HPDE6-E6E7 (cell line): ENCODE results near the gene ADAMTS8.

Source experiments
- DNase-seq: peaks from one replicate; pipeline ENCODE4 v3.0.0; 2011; ENCODE audit warnings: missing footprints; ENCODE audit errors: extremely low spot score

ADAMTS8 gene

GRCh38 chr11:130418756-130419155, 9.7 kb downstream of the ADAMTS8 start:
- no peak for DNase-seq

GRCh38 chr11:130418210-130418609, 10.2 kb downstream of the ADAMTS8 start:
- DNase-seq, result no peak

- no peak for DNase-seq
Measured at GRCh38 chr11:130416906-130417305, 11.5 kb downstream of the ADAMTS8 start.

GRCh38 chr11:130416530-130416882, 11.9 kb downstream of the ADAMTS8 start:
- DNase-seq, result no peak

- DNase-seq, result no peak
Measured at GRCh38 chr11:130415731-130416529, 12.5 kb downstream of the ADAMTS8 start.

- DNase-seq, result no peak
Measured at GRCh38 chr11:130414107-130415080, 14.0 kb downstream of the ADAMTS8 start.

- peak; percentile 88 for DNase-seq
Measured at GRCh38 chr11:130413405-130414106, 14.9 kb downstream of the ADAMTS8 start.

GRCh38 chr11:130411223-130411622, 17.2 kb downstream of the ADAMTS8 start:
- DNase-seq, result no peak

- no peak for DNase-seq
Measured at GRCh38 chr11:130409594-130410388, 18.6 kb downstream of the ADAMTS8 start.

GRCh38 chr11:130408901-130409300, 19.5 kb downstream of the ADAMTS8 start:
- no peak for DNase-seq

- DNase-seq, result no peak
Measured at GRCh38 chr11:130408401-130408890, 20.0 kb downstream of the ADAMTS8 start.

GRCh38 chr11:130407978-130408377, 20.4 kb downstream of the ADAMTS8 start:
- peak; percentile 82 for DNase-seq

GRCh38 chr11:130405428-130405827, 23.0 kb downstream of the ADAMTS8 start:
- DNase-seq, result no peak

- no peak for DNase-seq
Measured at GRCh38 chr11:130404727-130405126, 23.7 kb downstream of the ADAMTS8 start.

- DNase-seq, result no peak
Measured at GRCh38 chr11:130403967-130404366, 24.4 kb downstream of the ADAMTS8 start.

- peak; percentile 91 for DNase-seq
Measured at GRCh38 chr11:130403271-130403804, 25.1 kb downstream of the ADAMTS8 start.

GRCh38 chr11:130402570-130402969, 25.8 kb downstream of the ADAMTS8 start:
- no peak for DNase-seq

GRCh38 chr11:130400781-130401483, 27.5 kb downstream of the ADAMTS8 start:
- no peak for DNase-seq

- no peak for DNase-seq
Measured at GRCh38 chr11:130399196-130399595, 29.2 kb downstream of the ADAMTS8 start.

- DNase-seq, result no peak
Measured at GRCh38 chr11:130397780-130398179, 30.6 kb downstream of the ADAMTS8 start.
